ENCODE data around the gene MACROD2.

- TF ChIP-seq ZFP37 (tag by site-specific recombination; IDR thresholded peaks at IDR 0.05) = no peak
- TF ChIP-seq, protein P1, sequence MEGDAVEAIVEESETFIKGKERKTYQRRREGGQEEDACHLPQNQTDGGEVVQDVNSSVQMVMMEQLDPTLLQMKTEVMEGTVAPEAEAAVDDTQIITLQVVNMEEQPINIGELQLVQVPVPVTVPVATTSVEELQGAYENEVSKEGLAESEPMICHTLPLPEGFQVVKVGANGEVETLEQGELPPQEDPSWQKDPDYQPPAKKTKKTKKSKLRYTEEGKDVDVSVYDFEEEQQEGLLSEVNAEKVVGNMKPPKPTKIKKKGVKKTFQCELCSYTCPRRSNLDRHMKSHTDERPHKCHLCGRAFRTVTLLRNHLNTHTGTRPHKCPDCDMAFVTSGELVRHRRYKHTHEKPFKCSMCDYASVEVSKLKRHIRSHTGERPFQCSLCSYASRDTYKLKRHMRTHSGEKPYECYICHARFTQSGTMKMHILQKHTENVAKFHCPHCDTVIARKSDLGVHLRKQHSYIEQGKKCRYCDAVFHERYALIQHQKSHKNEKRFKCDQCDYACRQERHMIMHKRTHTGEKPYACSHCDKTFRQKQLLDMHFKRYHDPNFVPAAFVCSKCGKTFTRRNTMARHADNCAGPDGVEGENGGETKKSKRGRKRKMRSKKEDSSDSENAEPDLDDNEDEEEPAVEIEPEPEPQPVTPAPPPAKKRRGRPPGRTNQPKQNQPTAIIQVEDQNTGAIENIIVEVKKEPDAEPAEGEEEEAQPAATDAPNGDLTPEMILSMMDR (tag by site-specific recombination; IDR thresholded peaks at IDR 0.05) = no peak
- no peak for TF ChIP-seq ZNF624 (tag by site-specific recombination; IDR thresholded peaks at IDR 0.05)
- TF ChIP-seq ZXDB (tag by site-specific recombination; IDR thresholded peaks at IDR 0.05) = no peak
- no peak for TF ChIP-seq ZNF121 (tag by site-specific recombination; IDR thresholded peaks at IDR 0.05)
Observed at GRCh38 chr20:15022921-15023320, 1027.6 kb downstream of the MACROD2 start.
